ENCODE measurements around the gene DZIP1.

The DZIP1 gene

GRCh38 chr13:95552539-95553441, 91.7 kb downstream of the DZIP1 start, which contains the start of gene CLDN10:
Gene CLDN10 (plus strand): TSS chr13:95552720. CDS start chr13:95552754, 34 bp downstream.
- no peak for TF ChIP-seq CTCF (IDR thresholded peaks at IDR 0.05; ENCODE audit: low read length, missing control alignments)

GRCh38 chr13:95552208-95552538, 92.3 kb downstream of the DZIP1 start:
- TF ChIP-seq CTCF (IDR thresholded peaks at IDR 0.05; ENCODE audit: low read length, missing control alignments), result no peak
- no peak overlapping the region for H3K4me3 ChIP-seq (replicated peaks; ENCODE audit: low read depth, low read length)
- no peak for DNase-seq (ENCODE audit: low read depth)

More at GRCh38 chr13:95552539-95553441, 91.7 kb downstream of the DZIP1 start, which contains the start of gene CLDN10:
- no peak within 1 kb of the TSS for H3K4me3 ChIP-seq (replicated peaks; ENCODE audit: low read depth, low read length)
- DNase-seq (ENCODE audit: low read depth), result no peak

GRCh38 chr13:95547531-95548167, 96.9 kb downstream of the DZIP1 start:
- DNase-seq (ENCODE audit: low read depth), result no peak
- TF ChIP-seq CTCF (IDR thresholded peaks at IDR 0.05; ENCODE audit: low read length, missing control alignments), result no peak
- no peak overlapping the region for H3K4me3 ChIP-seq (replicated peaks; ENCODE audit: low read depth, low read length)

GRCh38 chr13:95546919-95547318, 97.6 kb downstream of the DZIP1 start:
- H3K4me3 ChIP-seq (replicated peaks; ENCODE audit: low read depth, low read length), result no peak overlapping the region
- no peak for TF ChIP-seq CTCF (IDR thresholded peaks at IDR 0.05; ENCODE audit: low read length, missing control alignments)
- DNase-seq (ENCODE audit: low read depth), result no peak

GRCh38 chr13:95544293-95544692, 100.2 kb downstream of the DZIP1 start:
- no peak for DNase-seq (ENCODE audit: low read depth)
- TF ChIP-seq CTCF (IDR thresholded peaks at IDR 0.05; ENCODE audit: low read length, missing control alignments), result no peak
- no peak overlapping the region for H3K4me3 ChIP-seq (replicated peaks; ENCODE audit: low read depth, low read length)

GRCh38 chr13:95541911-95542474, 102.5 kb downstream of the DZIP1 start:
- TF ChIP-seq CTCF (IDR thresholded peaks at IDR 0.05; ENCODE audit: low read length, missing control alignments), result no peak
- DNase-seq (ENCODE audit: low read depth), result no peak

More at GRCh38 chr13:95541911-95542474, 102.5 kb downstream of the DZIP1 start:
- no peak overlapping the region for H3K4me3 ChIP-seq (replicated peaks; ENCODE audit: low read depth, low read length)

All from fibroblast of pulmonary artery (primary cell).